ENCODE measurements around the gene FGF8. TPM values are rescaled to one million over a fixed set of nuclear protein-coding genes. Genes with fewer than 3 reads are reported as not detected.

Gene FGF8
- total and polyA plus RNA-seq, 9 of the 15 experiments (the other 6 are each of a cell fraction or from before 2014, with no cell fraction given): 0.13 to 0.82 (median 0.37) TPM; not detected in 5

- Histone ChIP-seq H3K4me1 (replicated peaks in 1 of 2; ENCODE audit: control insufficient read depth in 2 of 2, insufficient read depth in 2 of 2, low read length in 2 of 2) (peaks cover 14 to 59% of the 10 kb centered on the region in 2 experiments), H4K20me1 (replicated peaks; ENCODE audit: control insufficient read depth, insufficient read depth, low read length) (peaks cover 11% of the 10 kb centered on the region), H3K9me1 (ENCODE audit: control insufficient read depth, insufficient read depth, low read length) (no peaks in the 10 kb centered on the region), H3K9ac (ENCODE audit: insufficient read depth in 1 of 2, low read depth in 2 of 2, low read length in 2 of 2) (peak overlapping the region in 1 of 2 experiments; percentile 71; a peak in 2 of 4 replicates), H3K79me2 (ENCODE audit: control insufficient read depth, insufficient read depth, low read length) (peaks cover 21% of the 10 kb centered on the region), H3K4me2 (ENCODE audit: insufficient read depth, low read length) (no peak overlapping the region), H3K4me3 (no peak overlapping the region), H3K27ac (ENCODE audit: extremely low read depth, low read depth, low read length) (no peak overlapping the region), H2AFZ (ENCODE audit: low read depth, low read length) (no peak overlapping the region), H3K36me3 (ENCODE audit: control insufficient read depth, insufficient read depth, low read length) (peaks cover 21% of the 10 kb centered on the region; the same call in 2 of the 3 replicates), H3K27me3 (ENCODE audit: control insufficient read depth in 2 of 2, insufficient read depth in 2 of 2, low read length in 2 of 2) (no peaks in the 10 kb centered on the region), H3K9me3 (replicated peaks; ENCODE audit: control insufficient read depth, insufficient read depth, low read depth, low read length) (no peaks in the 10 kb centered on the region)
- DNase-seq (ENCODE audit: extremely low read depth in 1 of 4, low spot score in 3 of 4) (peak; percentile 30 to 67 (median 54)), ATAC-seq (peak; percentile 7; the same call in 2 of the 3 replicates), FAIRE-seq (no peak)
- intact Hi-C loops (cut with micrococcal nuclease) (no loop called here), in situ Hi-C loops (cut with MboI) (no loop called here)
- ChIA-PET CTCF (ENCODE audit: low intra/inter-chr PET ratio) (no interaction called here), POLR2A (interaction anchor here (0.7 kb wide), 1 partner anchor 29 kb away, joined by 4 read pairs; no protein-coding TSS in a partner anchor)
- BruUV-seq (replicated peaks): no TSS peak
- 46% methylated on average over 29 of the region's 58 CpGs for WGBS (ENCODE audit: insufficient coverage, low coverage, missing lambda C conversion rate)
- no peak for TF ChIP-seq MBD1 (CRISPR knock-in tag; IDR thresholded peaks at IDR 0.05)
- no peak for TF ChIP-seq PML (IDR thresholded peaks at IDR 0.05; ENCODE audit: low read length)
- no peak for TF ChIP-seq SRSF9 (IDR thresholded peaks at IDR 0.05; ENCODE audit: borderline replicate concordance, low read depth, low read length)
- peak; percentile 59 for TF ChIP-seq MEIS2 (IDR thresholded peaks at IDR 0.05; ENCODE audit: partially characterized antibody)
- peak in 1 of 2 experiments; percentile 72; a peak in 1 of 4 replicates for TF ChIP-seq RCOR1 (IDR thresholded peaks at IDR 0.05; ENCODE audit: borderline replicate concordance in 1 of 2, low read depth in 2 of 2, low read length in 2 of 2)
- TF ChIP-seq ZBED1 (IDR thresholded peaks at IDR 0.05): no peak
- peak; percentile 73 for TF ChIP-seq EGR1 (conservative IDR thresholded peaks at IDR 0.05)
- no peak for TF ChIP-seq ELF2 (CRISPR knock-in tag; IDR thresholded peaks at IDR 0.05)
- TF ChIP-seq ZNF41 (CRISPR knock-in tag; conservative IDR thresholded peaks at IDR 0.05): no peak
- 0 out of 2 replicates have a peak, but pooled peaks have one; percentile 7 for TF ChIP-seq NCOR1 (IDR thresholded peaks at IDR 0.05)
- TF ChIP-seq HOMEZ (CRISPR knock-in tag; IDR thresholded peaks at IDR 0.05): no peak
- TF ChIP-seq TARDBP (IDR thresholded peaks at IDR 0.05): no peak
- peak; percentile 87 for TF ChIP-seq ZKSCAN1 (IDR thresholded peaks at IDR 0.05; ENCODE audit: low read depth, low read length)
- no peak for TF ChIP-seq E2F5 (CRISPR knock-in tag; IDR thresholded peaks at IDR 0.05)
- TF ChIP-seq CBFA2T3 (IDR thresholded peaks at IDR 0.05): peak; percentile 28; the same call in 1 of the 2 replicates
- peak; percentile 44; the same call in 1 of the 2 replicates for TF ChIP-seq ZBTB33 (CRISPR knock-in tag; IDR thresholded peaks at IDR 0.05)
- no peak for TF ChIP-seq NCOA1 (IDR thresholded peaks at IDR 0.05; ENCODE audit: low read depth)
- no peak for TF ChIP-seq BRD4 (IDR thresholded peaks at IDR 0.05)
Observed at GRCh38 chr10:101778781-101779543, 3.0 kb upstream of the FGF8 start.

Data from K562 (cell line).